Measurements from ENCODE around the gene KIF3B. TPM values are rescaled to one million over a fixed set of nuclear protein-coding genes. Genes with fewer than 3 reads are reported as not detected.
A peak's percentile ranks its signal among the peaks of the same experiment; 100 is the strongest.

The KIF3B gene
- total and polyA plus RNA-seq, 2 of the 13 experiments (the other 11 are each of a cell fraction or from before 2014, with no cell fraction given): 23.6 to 28.8 TPM

- TF ChIP-seq HIC2 (CRISPR knock-in tag; IDR thresholded peaks at IDR 0.05; ENCODE audit: low read depth) (0 out of 2 replicates have a peak, but pooled peaks have one; percentile 10), ZNF790 (CRISPR knock-in tag; IDR thresholded peaks at IDR 0.05; ENCODE audit: borderline replicate concordance) (no peak), ZBTB49 (CRISPR knock-in tag; IDR thresholded peaks at IDR 0.05; ENCODE audit: borderline replicate concordance) (no peak), DNMT1 (CRISPR knock-in tag; IDR thresholded peaks at IDR 0.05) (no peak), DPF2 (CRISPR knock-in tag; IDR thresholded peaks at IDR 0.05; ENCODE audit: borderline replicate concordance, low read depth) (no peak), KDM5B (CRISPR knock-in tag; IDR thresholded peaks at IDR 0.05; ENCODE audit: borderline replicate concordance) (no peak), MAFK (conservative IDR thresholded peaks at IDR 0.05 in 1 of 2, IDR thresholded peaks at IDR 0.05 in 1 of 2; ENCODE audit: low read length in 2 of 2) (peak; percentile 26 to 43; a peak in 3 of 4 replicates), RAD21 (CRISPR knock-in tag; IDR thresholded peaks at IDR 0.05) (no peak), ASH2L (IDR thresholded peaks at IDR 0.05; ENCODE audit: insufficient read length, low read depth, low read length) (peak; percentile 23), TBX3 (IDR thresholded peaks at IDR 0.05; ENCODE audit: borderline replicate concordance) (peak; percentile 25; the same call in 1 of the 2 replicates), USF2 (IDR thresholded peaks at IDR 0.05; ENCODE audit: low read depth, low read length) (no peak), USF2 (CRISPR knock-in tag; IDR thresholded peaks at IDR 0.05; ENCODE audit: borderline replicate concordance) (no peak), RBM39 (IDR thresholded peaks at IDR 0.05; ENCODE audit: low read depth, low read length, poor library complexity, severe bottlenecking) (no peak), ZNF652 (CRISPR knock-in tag; IDR thresholded peaks at IDR 0.05; ENCODE audit: borderline replicate concordance, low read depth) (peak; percentile 49; the same call in 1 of the 2 replicates), MIXL1 (CRISPR knock-in tag; IDR thresholded peaks at IDR 0.05) (0 out of 2 replicates have a peak, but pooled peaks have one; percentile 12), ARNTL (CRISPR knock-in tag; IDR thresholded peaks at IDR 0.05) (0 out of 2 replicates have a peak, but pooled peaks have one; percentile 7), DDIT3 (CRISPR knock-in tag; IDR thresholded peaks at IDR 0.05) (no peak), ZNF343 (CRISPR knock-in tag; IDR thresholded peaks at IDR 0.05) (no peak), ZFP41 (CRISPR knock-in tag; IDR thresholded peaks at IDR 0.05; ENCODE audit: borderline replicate concordance) (no peak), TCF12 (IDR thresholded peaks at IDR 0.05) (no peak), TCF12 (CRISPR knock-in tag; IDR thresholded peaks at IDR 0.05) (no peak), SIX4 (CRISPR knock-in tag; IDR thresholded peaks at IDR 0.05) (peak; percentile 61; the same call in 1 of the 2 replicates), THAP11 (CRISPR knock-in tag; IDR thresholded peaks at IDR 0.05) (0 out of 2 replicates have a peak, but pooled peaks have one; percentile 2)
Observed at GRCh38 chr20:32326504-32326845, 49.0 kb downstream of the KIF3B start (continued).
